HG02571 (cell line): Measurements from ENCODE around the gene CHRM2.
"Not testable (repeated sequence)": the region's sequence is repeated elsewhere in the genome, so short reads cannot be mapped to it uniquely, and the experiment has no call there.

Experiments used
- ATAC-seq: cut with Tn5 transposase; IDR thresholded peaks from one replicate; pipeline ENCODE4 v1.9.1; 2021; ENCODE audit warnings: mild to moderate bottlenecking, moderate library complexity; ENCODE audit not compliant: unreplicated experiment

The CHRM2 gene

DNA sequence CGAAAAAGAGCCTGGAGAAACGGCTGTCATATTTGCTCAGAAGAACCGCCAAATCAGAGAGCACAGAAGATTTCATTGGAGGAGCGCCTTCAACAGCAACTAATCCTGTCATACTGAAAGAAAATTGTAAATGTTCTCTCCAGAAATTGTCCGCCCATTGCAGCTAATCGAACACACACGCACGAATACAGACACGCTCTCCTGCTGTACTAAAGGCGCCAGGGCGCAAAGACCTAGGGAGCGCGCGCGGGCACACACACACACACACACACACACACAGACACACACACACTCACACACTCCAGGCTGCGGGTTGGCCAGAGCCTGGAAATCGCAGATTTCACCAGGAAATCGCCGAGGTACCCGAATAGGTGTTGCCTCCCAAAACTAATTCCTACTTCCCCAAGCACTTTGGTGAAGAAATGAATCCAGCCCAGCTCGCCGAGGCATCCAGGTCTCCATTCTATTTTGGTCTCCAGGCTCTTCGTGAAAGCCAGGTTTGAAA, at the start of gene CHRM2:
Gene CHRM2, plus strand, starts transcription at position 157 of the 505 bp plus-strand sequence. CDS start 146,214 bp downstream, outside the sequence.
- ATAC-seq = no peak

GRCh38 chr7:136831398-136831797, 37.1 kb upstream of the CHRM2 start:
- ATAC-seq = not testable (repeated sequence)

DNA sequence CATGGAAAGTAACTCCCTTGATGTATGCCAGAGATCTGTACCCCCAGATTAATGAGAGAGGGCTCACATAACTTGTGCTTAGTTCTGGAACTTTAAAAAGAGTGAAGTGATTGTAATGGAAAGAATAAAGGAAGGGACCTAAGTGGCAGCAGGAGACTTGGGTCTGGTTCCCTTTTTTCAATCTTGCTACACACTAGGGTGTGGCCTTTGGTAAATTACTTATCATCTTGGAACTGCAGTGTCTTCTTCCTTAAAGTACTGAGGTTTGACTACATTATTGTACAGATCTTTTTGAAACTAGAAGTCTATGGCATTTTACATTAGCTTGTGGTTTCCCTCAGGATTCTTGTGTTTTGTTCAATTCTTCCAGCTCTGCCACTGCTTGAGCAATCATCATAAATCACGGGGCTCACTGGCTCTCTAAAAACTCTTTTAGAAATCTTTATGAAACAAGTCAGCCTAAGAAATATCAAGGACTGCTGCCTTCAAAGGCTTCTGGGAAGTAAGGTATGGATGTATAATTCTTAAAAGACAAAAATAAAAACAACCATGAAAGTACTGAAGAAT, 22.5 kb upstream of the CHRM2 start:
- no peak for ATAC-seq

- ATAC-seq = no peak
Observed at GRCh38 chr7:136847858-136848257, 20.6 kb upstream of the CHRM2 start.

GRCh38 chr7:136853654-136854053, 14.8 kb upstream of the CHRM2 start:
- no peak for ATAC-seq

DNA sequence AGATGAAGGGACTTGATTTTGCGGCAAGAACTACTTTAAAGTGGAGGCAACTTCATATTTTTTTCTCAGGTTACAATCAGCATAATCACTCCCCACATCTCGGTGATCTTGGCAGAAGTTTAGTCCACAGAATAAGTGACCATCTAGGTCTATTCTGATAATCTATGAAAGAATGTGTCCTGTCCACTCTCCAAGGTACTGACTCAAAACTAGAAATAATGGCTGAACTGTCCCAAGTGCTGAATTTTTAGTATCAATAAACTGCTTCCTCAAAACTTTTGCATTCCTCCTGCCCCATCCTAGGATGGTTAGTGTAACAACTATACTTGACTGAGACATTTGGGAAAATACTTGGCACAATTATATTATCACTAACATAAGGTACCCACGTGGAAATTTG, 10.9 kb upstream of the CHRM2 start:
- no peak for ATAC-seq

DNA sequence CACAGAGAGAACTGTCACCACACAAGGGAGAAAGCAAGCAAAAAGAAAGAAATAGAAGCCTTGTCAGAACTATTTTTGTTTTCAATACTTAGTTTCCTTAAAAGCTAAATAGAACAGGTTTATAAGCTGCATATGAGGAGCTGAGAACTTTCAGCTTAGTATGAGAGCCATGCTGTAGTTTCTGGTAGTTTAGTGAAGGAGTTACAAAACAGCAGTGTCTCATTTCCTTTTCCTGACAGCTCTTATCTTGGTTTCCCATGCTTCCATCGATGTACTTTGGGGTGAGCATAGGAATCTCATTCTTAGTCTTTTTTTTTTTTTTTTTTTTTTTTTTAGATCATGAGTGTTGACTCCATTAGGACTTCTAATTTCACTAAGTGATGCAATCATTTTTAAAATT, 8.6 kb upstream of the CHRM2 start:
- ATAC-seq = no peak

GRCh38 chr7:136865236-136865635, 3.2 kb upstream of the CHRM2 start:
- no peak for ATAC-seq

GRCh38 chr7:136865777-136866176, 2.7 kb upstream of the CHRM2 start:
- no peak for ATAC-seq

- no peak for ATAC-seq
Observed at GRCh38 chr7:136869001-136869961, 829 bp downstream of the CHRM2 start.

DNA sequence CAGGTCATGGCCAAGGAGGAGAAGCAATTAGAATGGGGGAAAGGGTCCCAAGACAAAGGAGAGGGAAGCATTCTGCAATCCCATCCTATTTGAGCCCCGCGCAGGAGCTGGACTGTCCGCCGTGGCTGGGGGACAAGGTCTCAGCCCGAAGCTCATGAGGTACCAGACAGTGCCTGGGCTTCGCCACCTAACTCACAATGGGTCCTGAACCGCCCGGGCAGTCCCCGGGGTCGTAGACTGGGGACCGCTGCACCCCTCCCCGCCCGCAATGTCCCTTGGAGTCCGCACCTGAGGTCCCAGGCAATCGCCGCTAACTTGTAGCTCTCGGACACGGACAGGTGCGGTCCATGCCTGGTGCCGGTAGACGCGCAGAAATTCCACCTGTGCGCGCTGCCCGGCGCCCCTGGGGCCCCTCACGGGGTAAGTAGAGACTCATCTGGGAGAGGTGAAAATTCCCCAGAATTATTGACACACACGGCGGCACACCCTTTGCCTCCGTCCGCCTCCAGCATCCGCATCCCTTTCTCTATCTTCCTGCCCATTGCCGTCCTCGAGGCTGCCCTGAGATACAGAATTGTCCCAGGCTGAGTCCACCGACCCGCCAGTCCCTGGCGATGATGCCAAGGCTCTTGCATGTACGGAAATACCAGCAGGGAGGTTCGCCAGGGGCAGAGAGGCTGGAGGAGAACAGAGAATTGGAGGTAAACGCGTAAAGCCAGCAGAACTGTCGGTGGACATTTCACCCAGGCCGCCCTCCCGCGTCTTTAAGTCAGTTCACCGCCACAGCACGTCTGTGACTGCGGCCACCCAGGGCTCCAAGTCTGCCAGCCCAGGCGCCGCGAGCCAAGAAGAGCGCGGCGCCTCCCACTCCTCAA, 1.8 kb downstream of the CHRM2 start:
- ATAC-seq = no peak

- no peak for ATAC-seq
Observed at GRCh38 chr7:136870866-136871487, 2.5 kb downstream of the CHRM2 start.

- ATAC-seq = no peak
Observed at GRCh38 chr7:136874393-136875032, 6.1 kb downstream of the CHRM2 start.

- ATAC-seq = no peak
Observed at GRCh38 chr7:136877509-136877908, 9.1 kb downstream of the CHRM2 start.

DNA sequence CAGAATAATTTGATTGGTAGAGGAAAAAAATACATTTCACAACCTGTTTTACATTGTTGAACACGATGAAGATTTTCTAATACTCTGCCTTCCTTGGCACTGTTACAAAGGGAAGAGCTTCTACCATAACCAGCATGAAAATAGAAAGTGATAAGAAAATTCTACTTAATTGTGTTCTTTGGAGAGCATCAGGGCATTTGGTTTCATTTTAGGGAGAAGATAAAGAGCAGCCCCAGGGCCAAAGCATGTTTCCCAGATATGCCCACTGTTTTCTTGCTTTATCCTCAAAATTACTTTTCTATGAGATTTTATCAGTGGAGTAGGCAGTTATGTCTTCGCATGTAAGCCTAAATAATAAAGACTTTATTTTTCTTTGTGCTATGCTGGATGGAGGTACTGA, 9.5 kb downstream of the CHRM2 start:
- no peak for ATAC-seq

DNA sequence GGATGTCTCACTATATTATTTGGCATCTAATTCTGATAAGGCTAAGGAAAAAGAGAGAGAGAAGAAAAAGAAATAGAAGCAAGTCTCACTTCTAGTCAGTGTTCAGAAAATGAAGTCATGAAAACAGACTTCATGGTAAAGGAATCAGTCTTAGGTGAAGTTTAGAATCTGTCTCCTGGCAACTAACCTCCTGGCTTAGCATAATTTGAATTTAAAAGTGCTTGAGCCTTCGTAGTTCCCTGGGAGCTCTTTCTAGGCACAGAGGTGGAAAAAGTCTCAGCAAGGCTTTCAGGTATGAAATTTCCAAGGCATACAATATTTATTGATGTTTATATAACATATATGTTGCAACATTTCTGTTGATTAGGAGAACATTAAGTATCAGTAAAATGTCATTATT, 10.4 kb downstream of the CHRM2 start:
- no peak for ATAC-seq

DNA sequence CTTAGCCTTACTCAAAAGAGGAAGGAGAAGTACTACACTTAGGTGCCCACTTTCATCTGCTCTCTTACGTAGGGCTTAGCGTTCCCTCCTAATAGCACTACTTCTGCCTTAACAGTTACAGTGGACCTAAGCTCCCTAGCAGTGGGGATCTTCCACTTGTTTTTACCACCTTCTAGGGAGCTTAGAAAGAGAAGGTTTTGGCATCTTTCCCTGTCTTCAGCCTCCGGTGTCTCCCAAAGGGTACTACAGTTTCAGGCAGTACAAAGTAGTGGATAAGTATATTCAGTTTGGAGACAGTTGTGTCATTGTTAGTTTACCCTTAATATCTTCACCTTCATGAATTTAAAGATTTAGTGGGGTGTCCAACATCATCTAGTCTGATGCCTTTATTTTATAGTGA, 14.6 kb downstream of the CHRM2 start:
- ATAC-seq = no peak

- ATAC-seq = no peak
Observed at GRCh38 chr7:136884492-136884891, 16.0 kb downstream of the CHRM2 start.

DNA sequence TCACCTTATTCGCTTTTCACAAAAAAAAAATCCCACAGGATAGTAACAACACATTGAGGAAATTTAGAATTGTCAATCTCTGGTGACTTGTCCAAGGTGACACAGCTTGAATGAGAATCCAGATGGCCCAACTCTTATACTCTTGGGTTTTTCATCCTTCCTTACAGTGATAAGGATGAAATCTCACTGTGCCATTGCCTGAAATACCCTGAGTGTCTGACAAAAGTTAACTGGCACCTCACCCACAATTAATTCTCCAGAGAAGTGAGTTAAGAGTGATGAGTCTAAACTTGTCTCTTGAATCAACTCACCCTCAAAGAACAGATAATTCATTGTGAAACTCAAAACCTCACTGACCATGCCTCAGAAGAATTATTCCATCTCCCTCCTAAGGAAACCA, 18.9 kb downstream of the CHRM2 start:
- ATAC-seq = no peak

- ATAC-seq = no peak
Observed at GRCh38 chr7:136890399-136890798, 21.9 kb downstream of the CHRM2 start.
